H9 (cell line): ENCODE results near the gene PIK3CG. TPM values are rescaled to one million over a fixed set of nuclear protein-coding genes. Genes with fewer than 3 reads are reported as not detected.

Experiments
- total RNA-seq: library from RNA; stranded (reverse); gene quantifications from 2 replicates; pipeline ENCODE4 v1.2.1, GENCODE V29; 2021

PIK3CG gene
- total RNA-seq, 1 experiment from 2014 or later, result not detected

Other genes with a start within 250 kb of the PIK3CG start
- 12.8 and 13.7 TPM in 2 replicates for gene CCDC71L, start 204.1 kb upstream of the PIK3CG start, total RNA-seq
- gene PRKAR2B, start 179.4 kb downstream of the PIK3CG start, total RNA-seq, result 15.2 and 16.6 TPM in 2 replicates